DMS153 (cell line): ENCODE data around the gene SPATA25.
A peak's percentile ranks its signal among the peaks of the same experiment; 100 is the strongest.
"Not testable (repeated sequence)": the region's sequence is repeated elsewhere in the genome, so short reads cannot be mapped to it uniquely, and the experiment has no call there.

Experiments used
- DNase-seq: peaks from one replicate; lab custom pipeline; 2025; lab: John Stamatoyannopoulos, UW

Gene SPATA25, protein sequence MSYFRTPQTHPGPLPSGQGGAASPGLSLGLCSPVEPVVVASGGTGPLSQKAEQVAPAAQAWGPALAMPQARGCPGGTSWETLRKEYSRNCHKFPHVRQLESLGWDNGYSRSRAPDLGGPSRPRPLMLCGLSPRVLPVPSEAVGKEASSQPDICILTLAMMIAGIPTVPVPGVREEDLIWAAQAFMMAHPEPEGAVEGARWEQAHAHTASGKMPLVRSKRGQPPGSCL

DNA sequence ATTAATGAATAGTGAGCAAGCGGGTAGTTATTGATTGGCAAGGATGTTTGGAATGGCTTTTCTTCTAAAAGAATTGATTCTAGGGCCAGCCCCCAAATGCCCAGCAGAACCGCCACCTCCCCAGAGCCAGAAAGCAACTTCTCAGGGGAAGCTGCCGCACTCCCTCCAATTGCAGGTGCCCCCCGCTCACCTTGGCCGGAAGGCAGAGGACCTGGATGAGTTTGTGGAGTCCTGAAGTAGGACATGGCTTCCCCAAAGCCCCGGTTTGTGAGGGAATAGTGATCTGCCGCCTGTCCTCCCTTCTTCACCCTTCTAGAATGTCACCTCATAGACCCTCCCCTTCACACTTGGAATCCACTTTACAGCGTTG, at the start of gene SPATA25:
Gene SPATA25, minus strand, starts transcription at position 277 of the 370 bp plus-strand sequence. Its CDS starts 32 bp downstream, at position 245.
- no peak for DNase-seq

DNA sequence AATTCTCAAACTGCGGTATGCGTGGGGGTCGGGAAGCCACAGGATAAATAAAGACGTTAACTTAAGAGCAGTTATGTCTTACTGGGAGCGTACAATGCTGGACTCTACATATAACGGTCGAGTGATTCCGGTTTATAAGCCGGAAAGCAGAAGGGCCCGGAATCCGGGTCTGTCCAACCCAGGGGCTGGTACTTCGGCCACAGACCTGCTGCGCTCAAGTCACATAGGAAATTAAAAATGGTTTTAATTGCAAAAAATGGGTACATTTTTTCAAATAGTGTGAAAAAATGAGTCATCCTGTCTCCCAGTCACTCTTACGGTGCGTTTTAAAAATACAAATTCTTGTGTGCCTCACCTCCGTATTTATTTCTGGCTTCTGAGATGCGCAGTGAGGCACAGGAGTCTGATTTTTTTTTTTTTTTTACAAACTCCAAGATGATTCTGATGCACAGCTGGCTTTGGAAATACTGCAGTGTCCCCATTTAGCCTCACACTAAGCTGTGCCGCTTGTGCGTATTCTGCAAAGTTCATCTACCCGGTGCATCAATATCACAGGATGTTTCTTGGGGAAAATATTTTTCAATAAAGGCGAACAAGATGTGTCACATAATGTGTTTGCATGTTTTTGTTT, 48.1 kb upstream of the SPATA25 start:
- DNase-seq: no peak

DNA sequence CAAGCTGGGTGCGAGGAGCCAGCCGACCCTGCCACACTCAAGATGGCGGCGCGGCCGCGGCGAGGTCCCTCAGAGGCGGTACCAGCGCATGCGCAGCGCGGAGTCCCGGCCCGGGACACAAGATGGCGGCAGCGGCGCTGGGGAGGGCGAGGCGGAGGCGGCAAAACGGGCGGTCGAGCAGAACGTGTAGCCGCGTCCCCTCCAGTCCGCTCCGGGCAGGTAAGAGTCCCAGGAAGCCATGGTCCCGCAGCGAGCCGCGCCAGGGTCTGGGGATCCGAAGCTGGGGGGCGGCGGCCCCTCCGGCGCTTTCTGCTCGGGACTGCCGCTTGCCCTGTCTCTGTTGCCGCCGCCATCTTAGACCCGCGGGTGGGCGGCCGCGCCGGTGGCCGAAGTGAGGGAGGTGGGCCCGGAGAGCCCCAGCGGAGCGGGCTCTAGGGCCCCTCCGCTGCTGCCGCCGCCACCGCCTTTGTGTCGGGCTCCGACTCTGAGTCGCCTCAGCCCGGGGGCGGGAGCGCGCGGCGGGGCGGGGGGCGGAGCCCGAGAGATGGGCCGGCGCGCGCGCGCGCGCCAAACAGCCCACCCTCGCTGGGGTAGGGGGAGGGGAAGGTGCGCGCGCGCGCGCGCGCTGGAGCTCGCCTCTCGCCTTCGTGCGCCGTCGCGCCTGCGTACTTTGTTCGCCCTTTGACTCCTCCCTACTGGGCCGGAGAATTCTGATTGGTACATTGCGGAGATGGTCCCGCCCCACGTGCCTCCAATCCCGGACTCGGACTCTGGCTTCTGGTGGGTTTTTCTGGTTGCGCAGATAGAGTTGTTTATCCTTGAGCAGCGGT, 47.4 kb upstream of the SPATA25 start, which contains the start of gene PCIF1:
Gene PCIF1, plus strand, starts transcription at position 98 of the 830 bp plus-strand sequence. CDS start 4,317 bp downstream, outside the sequence.
- DNase-seq: peak; percentile 90

DNA sequence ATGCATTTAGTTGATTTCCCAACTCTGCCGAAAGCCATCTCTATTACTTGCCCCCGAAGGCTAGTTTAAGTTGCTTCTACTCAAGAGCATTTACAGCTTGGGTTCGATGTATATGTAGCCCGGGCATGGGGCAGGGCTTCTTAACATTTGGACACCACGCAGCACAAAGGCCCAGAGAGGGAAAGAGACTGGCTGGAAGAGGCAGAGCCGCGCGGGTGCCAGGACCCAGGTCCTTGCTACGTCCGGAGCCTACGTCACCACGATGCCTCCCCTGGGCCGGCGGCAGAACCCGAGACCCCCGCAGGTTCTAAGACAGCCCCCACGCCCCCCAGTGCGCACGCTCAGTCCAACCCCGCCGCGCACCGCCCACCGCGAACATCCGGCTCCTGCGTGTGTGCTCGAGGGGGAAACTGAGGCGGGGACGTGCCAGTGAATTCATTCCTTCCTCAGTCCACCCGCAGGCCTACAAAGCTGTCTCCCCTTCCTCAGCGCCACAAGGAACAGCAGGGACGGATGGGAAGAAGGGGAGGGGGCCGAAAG, 46.7 kb upstream of the SPATA25 start:
- no peak for DNase-seq

DNA sequence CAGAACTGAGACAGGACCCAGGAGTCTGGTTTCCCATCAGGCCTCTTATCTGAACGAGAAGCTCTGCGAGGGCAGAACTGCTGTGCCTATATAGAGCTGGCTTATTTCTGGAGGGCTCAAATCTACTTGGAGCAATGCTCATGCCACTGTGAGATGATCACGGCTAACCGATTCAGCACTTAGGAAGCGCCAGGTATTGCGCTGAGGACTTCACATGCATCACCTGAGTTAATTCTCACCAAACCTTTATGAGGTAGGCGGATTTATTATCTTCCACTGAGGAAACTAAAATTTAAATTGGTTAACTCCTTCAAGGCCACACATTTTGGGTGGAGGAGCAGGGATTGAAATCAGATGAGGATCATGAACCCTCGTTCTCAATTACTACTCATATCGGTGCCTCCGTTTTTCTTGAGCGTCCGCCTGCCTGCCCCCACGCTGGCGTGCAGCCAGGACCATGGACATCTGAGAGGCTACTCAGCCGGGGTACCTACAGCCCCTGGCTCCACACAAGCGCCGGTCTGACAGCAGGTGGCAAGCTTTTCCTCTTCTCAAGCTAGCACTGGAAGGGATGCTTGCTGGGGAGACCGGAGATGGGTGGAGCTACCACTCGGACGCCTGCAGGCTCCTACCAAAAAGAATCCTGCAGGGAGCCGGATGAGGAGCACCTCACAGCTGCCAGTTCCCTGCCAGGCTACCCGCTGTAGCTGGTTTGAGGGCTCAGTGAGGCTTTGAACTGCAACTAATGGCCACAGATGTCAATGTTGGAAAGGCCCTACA, 46.0 kb upstream of the SPATA25 start:
- DNase-seq: peak; percentile 93

DNA sequence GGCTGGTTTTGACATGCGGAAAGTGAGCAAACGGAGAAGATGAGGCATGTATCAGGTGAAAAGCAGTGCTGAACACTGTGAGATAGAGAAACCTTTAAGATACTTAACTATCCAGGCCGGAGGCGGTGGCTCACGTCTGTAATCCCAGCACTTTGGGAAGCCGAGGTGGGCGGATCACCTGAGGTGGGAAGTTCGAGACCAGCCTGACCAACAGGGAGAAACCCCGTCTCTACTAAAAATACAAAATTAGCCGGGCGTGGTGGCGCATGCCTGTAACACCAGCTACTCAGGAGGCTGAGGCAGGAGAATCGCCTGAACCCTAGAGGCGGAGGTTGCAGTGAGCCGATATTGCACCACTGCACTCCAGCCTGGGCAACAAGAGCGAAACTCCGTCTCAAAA, 44.3 kb upstream of the SPATA25 start:
- not testable (repeated sequence) for DNase-seq

DNA sequence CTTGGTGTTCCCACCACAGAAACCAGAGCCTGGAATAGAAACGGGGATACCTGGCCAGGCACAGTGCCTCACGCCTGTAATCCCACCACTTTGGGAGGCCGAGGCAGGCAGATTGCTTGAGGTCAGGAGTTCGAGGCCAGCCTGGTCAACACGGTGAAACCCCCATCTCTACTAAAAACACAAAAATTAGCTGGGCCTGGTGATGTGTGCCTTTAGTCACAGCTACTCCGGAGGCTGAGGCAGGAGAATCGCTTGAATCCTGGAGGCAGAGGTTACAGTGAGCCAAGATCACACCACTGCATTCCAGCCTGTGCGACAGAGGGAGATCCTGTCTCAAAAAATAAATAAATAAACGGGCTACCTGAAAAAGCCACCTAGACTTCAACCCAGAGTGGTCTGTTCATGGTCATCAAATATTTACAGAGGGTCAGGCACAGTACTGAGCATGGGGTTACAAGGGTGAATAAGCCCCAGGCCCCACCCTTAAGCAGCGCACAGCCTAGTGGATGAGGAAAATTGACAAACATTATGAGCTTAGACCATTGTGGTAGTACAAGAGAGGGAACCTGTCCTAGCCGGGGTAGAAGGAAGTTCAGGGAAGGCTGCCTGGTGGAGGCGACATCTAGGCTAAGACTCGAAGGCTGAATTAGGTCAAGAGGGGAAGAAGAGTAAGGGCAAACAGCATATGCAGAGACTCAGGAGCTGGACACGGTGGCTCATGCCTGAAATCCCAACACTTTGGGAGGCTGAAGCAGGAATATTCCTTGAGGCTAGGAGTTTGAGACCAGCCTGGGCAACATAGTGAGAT, 39.9 kb upstream of the SPATA25 start:
- no peak for DNase-seq

DNA sequence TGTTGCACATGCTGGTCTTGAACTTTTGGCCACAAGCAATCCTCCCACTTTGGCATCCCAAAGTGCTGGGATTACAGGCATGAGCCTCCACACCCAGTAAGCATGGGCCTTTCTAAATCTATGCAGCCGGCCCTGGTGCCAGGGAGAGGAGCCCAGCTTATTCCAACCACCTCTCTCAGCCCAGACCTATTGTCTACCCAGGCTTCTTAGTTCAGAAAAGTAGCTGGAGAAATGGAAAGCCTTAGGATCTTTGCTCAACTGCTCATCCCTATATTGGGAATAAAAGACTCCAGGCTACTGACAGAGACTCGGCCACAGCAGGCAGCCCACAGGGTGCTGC, 39.3 kb upstream of the SPATA25 start:
- no peak for DNase-seq

DNA sequence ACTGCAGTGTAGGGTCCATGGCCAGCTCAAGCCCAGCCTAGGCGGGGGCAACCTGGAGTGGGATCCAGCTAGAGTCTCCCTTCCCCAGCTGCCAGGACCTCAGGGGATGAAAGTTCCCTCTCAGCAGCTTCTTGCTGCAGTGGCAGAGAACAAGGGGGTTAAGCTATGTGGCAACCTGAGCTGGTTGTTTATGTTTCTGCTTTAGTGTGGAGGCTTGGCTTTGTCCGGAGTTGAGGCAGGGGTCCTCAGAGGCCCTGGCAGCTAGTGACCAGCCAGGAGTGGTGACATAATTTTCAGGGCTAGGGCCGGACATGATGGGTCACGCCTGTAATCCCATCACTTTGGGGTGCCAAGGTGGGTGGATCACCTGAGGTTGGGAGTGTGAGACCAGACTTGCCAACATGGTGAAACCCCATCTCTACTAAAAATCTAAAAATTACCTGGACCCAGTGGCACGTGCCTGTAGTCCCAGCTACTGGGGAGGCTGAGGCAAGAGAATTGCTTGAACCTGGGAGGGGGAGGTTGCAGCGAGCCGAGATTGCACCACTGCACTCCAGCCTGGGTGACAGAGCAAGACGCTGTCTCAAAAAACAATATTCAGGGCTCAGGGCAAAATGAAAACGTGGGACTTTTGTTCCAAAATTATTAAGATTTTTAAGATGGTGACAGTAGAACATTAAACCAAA, 38.5 kb upstream of the SPATA25 start:
- no peak for DNase-seq

DNA sequence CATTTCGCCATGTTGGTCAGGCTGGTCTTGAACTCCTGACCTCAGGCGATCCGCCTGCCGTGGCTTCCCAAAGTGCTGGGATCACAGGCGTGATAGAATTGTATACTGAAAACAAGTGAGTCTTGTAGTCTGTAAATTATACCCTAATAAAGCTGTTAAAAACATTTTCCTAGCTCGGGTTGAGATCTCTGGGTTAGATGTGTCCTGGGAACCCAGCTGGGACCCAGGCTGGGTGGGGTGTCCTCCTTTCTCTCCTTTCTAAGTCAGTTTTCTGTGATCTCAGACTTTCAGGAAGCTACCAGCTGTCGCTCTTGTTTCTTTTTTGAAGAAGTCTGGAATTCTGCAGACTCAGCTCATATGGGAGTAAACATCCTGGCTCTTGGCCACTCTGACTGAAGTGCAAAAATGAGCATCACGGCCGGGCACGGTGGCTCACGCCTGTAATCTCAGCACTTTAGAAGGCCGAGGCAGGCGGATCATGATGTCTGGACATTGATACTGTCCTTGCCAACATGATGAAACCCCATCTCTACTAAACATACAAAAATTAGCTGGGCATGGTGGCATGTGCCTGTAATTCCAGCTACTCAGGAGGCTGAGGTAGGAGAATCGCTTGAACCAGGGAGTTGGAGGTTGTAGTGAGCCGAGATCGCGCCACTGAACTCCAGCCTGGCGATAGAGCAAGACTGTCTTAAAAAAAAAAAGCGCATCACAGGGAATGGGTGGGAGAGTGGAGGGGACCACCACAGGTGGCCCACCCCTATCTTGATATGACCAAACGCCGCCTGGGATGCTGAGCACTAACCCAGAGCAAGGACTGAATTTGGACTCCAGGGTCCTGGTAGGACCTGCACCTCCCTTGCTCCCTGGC, 37.2 kb upstream of the SPATA25 start:
- DNase-seq: peak; percentile 30

DNA sequence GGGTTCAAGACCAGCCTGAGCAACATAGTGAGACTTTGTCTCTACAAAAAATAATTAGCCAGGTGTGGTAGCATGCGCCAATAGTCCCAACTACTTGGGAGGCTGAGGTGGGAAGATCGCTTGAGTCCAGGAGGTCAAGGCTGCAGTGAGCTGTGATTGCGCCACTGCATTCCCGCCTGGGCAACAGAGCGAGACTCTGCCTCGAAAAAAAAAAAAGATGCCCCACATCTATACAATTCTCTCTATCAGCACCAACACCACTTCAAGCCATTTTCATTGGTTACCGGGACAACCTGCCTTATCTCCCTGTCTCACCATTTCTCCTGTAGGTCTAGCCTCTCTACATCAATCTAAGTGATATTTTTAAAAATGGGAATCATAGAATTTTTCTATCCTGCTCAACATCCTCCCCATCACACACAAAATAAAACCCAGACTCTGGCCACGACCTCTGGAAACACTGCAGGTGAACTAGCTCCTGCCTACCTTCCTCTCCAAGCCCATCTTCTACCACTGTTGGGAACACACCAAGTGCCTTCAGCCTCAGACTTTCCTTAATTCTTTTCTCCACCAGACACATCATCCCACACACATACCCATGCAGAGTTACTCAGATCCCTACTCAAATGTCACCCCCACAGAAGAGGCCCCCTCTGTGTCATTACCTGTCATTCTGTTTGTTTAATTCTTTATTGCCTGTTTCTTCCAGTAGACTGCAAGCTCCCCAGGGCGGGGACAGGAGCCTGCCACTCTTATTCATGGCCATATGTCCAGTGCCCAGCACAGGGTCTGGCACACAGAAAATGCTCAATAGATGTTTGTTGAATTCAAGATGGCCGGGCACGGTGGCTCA, 34.1 kb upstream of the SPATA25 start:
- no peak for DNase-seq

DNA sequence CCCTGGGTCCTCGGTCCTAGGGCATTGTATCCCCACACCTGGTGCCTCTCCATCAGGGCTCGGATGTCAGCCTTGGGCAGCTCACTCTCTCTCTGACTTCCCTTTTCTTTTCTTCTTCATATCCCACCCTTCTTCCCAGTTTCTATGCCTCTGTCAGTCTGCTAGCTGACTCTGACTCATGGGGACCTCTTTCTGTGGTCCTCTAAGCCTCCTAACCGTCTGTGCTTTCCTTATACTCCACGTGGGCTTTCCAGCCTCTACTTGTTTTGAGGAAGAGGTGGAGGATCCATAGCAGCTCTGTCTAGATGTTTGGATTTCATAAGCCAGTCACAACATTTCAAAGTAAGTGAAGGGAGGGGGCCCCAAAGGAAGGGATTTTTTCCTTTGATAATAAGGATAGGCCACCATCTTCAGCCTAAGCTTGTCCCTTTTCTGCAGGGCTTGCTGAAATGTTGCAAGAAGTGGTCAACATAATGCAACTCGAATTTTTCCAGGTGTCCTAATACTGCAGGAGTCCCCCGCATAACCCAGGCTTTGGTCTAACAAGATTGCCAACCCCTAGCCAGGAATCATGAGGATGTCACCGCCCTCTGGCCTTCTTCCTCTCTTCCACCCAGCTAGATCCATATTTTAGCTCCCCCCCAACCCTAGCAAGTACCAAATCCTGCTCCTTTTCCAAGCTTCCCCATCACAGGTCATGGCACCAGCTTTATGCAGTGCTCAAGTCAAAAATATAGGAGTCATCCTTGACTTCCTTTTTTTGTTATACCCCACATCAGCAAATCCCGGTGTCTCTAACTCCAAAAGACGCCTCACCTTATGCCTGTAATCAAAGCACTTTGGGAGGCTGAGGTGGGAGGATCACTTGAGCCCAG, 33.3 kb upstream of the SPATA25 start:
- no peak for DNase-seq

DNA sequence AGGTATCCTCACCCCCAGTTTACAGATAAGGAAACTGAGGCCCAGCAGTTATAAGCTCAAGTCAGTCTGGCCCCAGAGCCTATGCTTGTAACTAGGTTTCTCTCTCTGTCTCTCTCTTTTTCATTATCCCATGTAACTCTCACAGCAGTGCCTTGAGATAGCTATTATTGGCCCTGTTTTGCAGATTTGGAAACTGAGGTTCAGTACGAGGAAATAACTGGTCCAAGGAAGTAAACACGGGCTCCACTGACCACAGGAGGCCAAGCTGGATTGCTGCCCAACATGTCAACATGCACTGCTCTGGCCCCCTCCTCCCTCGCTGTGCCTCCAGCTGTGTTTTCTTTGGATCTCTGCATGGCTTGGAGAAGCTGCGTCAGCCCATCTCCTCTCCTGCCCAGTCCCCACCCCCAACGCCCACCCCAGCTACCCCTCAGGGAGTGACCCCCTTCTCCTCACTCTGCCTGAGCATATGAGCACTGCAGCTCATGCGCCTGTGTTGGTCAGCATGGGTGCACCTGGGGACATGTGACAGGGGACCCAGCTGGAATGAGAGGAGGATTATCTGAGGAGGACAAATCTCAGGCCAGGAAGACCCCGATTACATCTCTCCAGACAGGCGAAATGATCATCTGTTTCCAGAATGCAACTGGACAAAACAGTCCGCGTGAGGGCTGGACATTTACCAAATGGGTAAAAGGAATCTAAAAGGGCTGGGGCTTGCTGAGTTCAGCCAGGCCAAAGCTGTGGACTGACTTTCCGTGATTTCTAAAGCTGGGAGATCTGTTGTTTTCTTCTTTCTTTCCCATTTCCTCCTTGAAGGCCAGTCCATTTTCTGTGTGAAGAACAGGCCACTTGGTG, 32.3 kb upstream of the SPATA25 start:
- DNase-seq: no peak

DNA sequence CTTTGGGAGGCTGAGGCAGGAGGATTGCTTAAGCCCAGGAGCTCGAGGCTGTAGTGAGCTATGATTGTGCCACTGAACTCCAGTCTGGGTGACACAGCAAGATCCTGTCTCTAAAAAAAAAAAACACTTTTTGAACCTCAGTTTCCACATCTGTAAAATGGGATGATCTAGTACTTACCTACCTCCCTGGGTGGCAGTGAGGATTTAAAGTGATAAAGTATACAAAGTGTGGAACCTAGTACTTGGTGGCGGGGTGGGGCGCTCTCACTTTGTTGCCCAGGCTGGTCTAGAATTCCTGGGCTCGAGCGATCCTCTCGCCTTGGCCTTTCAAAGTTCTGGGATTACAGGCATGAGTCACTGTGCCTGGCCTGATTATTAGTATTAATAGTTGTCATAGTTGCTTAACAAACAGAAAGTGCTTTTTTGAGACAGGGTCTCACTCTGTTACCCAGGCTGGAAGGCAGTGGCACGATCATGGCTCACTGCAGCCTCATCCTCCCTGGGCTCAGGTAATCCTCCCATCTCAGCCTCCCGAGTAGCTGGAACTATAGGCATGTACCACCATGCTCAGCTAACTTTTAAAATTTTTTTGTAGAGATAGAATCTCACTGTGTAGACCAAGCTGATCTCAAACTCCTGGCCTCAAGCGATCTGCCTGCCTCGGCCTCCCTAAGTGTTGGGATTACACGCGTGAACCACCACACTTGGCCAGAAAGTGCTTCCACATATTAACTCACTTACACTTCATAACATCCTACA, 31.5 kb upstream of the SPATA25 start:
- no peak for DNase-seq

DNA sequence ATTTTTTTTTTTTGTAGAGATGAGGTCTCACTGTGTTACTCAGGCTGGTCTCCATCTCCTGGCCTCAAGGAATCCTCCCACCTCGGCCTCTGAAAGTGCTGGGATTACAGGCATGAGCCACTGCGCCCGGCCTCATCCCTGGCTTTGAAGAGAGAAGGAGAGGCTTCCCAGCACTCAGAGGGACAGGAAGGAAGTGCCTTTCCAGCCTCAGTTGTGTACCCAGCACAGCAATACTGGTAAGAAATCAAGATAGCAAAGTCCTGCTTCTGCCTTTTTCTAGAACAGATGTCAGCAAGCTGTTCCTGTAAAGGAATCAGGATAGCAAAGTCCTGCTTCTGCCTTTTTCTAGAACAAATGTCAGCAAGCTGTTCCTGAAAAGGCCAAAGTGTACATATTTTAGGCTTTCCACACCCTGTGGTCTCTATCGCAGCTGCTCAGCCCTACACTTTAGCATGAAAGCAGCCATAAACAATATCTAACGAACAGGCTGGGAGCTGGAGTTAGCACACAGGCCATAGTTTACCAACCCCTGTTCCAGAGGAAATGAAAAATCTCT, 30.8 kb upstream of the SPATA25 start:
- DNase-seq: no peak

DNA sequence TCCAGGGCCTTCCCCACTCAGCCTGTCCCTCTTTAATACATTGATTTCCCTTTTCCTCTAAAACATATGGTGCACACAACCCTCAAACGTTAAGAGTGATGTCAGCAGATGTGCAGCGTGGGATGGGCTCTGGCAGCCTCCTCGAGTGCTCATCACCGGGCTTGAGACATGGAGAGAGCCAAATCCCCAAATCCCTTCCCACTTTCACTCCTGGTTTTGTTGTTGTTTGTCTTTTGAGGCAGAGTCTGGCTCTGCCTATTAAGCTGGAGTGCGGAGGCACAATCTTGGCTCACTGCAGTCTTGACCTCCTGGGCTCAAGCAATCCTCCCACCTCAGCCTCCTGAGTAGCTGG, 30.3 kb upstream of the SPATA25 start:
- no peak for DNase-seq
